Tibial nerve (tissue), 4 donors: ENCODE data around the gene SEMA3F. TPM values are rescaled to one million over a fixed set of nuclear protein-coding genes. Genes with fewer than 3 reads are reported as not detected.

ENCODE experiments used
- DNase-seq, 2 donors: peaks; one replicate each; pipeline ENCODE4 v3.0.0-alpha.2; 2019; ENCODE audit warnings: low spot score in 2 of 2
- H3K27ac ChIP-seq, 4 donors: fragments of 200-600 bp; sonication (generic) in 3 of 4; one replicate each; pipeline ENCODE4 v1.5.1; 2017 to 2019; ENCODE audit warnings: mild to moderate bottlenecking in 1 of 4
- H3K27me3 ChIP-seq, 2 donors: fragments of 200-600 bp; sonication (generic) in 1 of 2; one replicate each; pipeline versions ENCODE4 v1.5.1 to v1.6.0; 2017 to 2019
- H3K36me3 ChIP-seq, 3 donors: fragments of 200-600 bp; sonication (generic); one replicate each; pipeline ENCODE4 v1.5.1; 2018 to 2019
- H3K4me1 ChIP-seq, 4 donors: fragments of 200-600 bp; sonication (generic) in 3 of 4; one replicate each; pipeline ENCODE4 v1.5.1; 2017 to 2019
- H3K4me3 ChIP-seq, 4 donors: fragments of 200-600 bp; sonication (generic) in 3 of 4; one replicate each; pipeline ENCODE4 v1.5.1; 2017 to 2019; ENCODE audit warnings: mild to moderate bottlenecking in 1 of 4, moderate library complexity in 1 of 4
- H3K9me3 ChIP-seq, 4 donors: fragments of 200-600 bp; sonication (generic) in 3 of 4; one replicate each; pipeline ENCODE4 v1.5.1; 2017 to 2019
- CTCF ChIP-seq, 5 experiments: fragments of 200-600 bp in 3 of 5; fragments of 450-650 bp in 2 of 5; sonication (generic) in 3 of 5; IDR thresholded peaks; one replicate each; pipeline ENCODE4 v1.5.1; 2016 to 2019; ENCODE audit warnings: antibody characterized with exemption in 5 of 5, mild to moderate bottlenecking in 3 of 5, moderate library complexity in 2 of 5
- EP300 ChIP-seq, 2 donors: sonication (generic); formaldehyde crosslinking; IDR thresholded peaks; one replicate each; pipeline ENCODE4 v1.6.1; 2017; ENCODE audit warnings: antibody characterized with exemption in 2 of 2, mild to moderate bottlenecking in 1 of 2
- POLR2A ChIP-seq, 2 donors: fragments of 450-650 bp; IDR thresholded peaks; one replicate each; pipeline ENCODE4 v1.6.1; 2017; ENCODE audit warnings: antibody characterized with exemption in 2 of 2, mild to moderate bottlenecking in 2 of 2, moderate library complexity in 2 of 2
- WGBS, 2 donors: methylation state at CpG; one replicate each; pipeline ENCODE4 v1.1.5; 2018; 5-methylcytosine and 5-hydroxymethylcytosine counted together
- total RNA-seq, 4 donors: library from RNA; depleted of rRNA; stranded (reverse); fragments of >200 nt; gene quantifications; one replicate each; pipeline ENCODE4 v1.1.0, GENCODE V29; 2016

SEMA3F gene
- total RNA-seq, 4 donors from 2014 or later: 14.4 to 58.5 (median 17.4) TPM

DNA sequence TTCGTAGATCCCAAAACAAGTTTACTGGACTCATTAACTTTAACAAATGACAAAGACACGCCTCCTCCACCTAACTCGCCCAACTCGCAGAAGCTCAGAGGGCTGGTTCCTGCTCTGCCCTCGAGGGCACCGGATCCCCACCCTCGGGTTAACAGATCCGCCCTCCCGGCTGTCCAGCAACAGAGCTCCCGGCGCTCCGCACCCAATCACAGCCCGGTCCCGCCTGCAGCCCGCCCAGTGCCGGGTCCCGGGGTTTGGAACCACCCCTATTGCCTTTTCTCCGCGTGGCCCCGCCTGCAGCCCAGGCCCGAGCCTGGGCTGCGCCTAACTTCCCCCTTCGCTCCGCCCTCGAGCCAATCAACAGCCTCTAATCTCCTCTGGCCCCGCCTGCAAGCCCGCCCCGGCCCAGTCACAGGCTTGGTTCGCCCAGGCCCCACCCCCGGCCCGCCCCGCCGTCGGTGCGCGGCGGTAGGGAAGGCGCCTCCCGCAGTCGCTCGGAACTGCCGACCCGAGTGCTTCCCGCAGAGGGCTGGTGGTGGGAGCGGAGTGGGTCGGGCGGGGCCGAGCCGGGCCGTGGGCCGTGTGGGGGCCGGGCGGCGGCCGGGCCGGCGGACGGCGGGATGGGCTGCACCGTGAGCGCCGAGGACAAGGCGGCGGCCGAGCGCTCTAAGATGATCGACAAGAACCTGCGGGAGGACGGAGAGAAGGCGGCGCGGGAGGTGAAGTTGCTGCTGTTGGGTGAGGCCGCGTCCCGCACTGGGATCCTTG is 80.8 kb downstream of the SEMA3F start, which contains the start of gene GNAI2:
GNAI2 (plus strand) TSS at position 489 of the 768 bp plus-strand sequence; CDS start at position 621, 132 bp downstream.
- peak within 1 kb of the TSS; percentile 75 to 96 (median 92) for H3K27ac ChIP-seq
- TF ChIP-seq CTCF (IDR thresholded peaks at IDR 0.05) (peak in 1 of 5 experiments; percentile 45), POLR2A (IDR thresholded peaks at IDR 0.05) (peak; percentile 88 to 95), EP300 (IDR thresholded peaks at IDR 0.05) (peak; percentile 84 to 94)
- H3K27me3 ChIP-seq: no peaks in the 10 kb centered on the region
- H3K4me1 ChIP-seq: peaks cover 0 to 42% (median 38%) of the 10 kb centered on the region in 4 donors
- peak within 1 kb of the TSS; percentile 77 to 91 (median 80) for H3K4me3 ChIP-seq
- peak; percentile 96 to 98 for DNase-seq
- WGBS, 2 donors: 0 to 1% methylated on average over 34 to 59 of the region's 75 CpGs
- H3K36me3 ChIP-seq: peaks cover 0 to 10% (median 0%) of the 10 kb centered on the region in 3 donors
- H3K9me3 ChIP-seq: no peaks in the 10 kb centered on the region

- Histone ChIP-seq H3K4me1 (peaks cover 0 to 49% (median 45%) of the 10 kb centered on the region in 4 donors), H3K36me3 (peaks cover 0 to 10% (median 0%) of the 10 kb centered on the region in 3 donors), H3K27ac (peak overlapping the region; percentile 75 to 96 (median 88)), H3K4me3 (peak overlapping the region; percentile 77 to 91 (median 80)), H3K27me3 (no peaks in the 10 kb centered on the region), H3K9me3 (no peaks in the 10 kb centered on the region)
- TF ChIP-seq CTCF (IDR thresholded peaks at IDR 0.05): no peak
- TF ChIP-seq EP300 (IDR thresholded peaks at IDR 0.05): no peak
- TF ChIP-seq POLR2A (IDR thresholded peaks at IDR 0.05): no peak
- no peak for DNase-seq
- WGBS, 2 donors: 0 to 1% methylated on average over 13 of the region's 13 CpGs
These were observed 81.5 kb downstream of the SEMA3F start for GRCh38 chr3:50236484-50237132.

- H3K36me3 ChIP-seq: peaks cover 0 to 10% (median 0%) of the 10 kb centered on the region in 3 donors
- 0 to 1% methylated on average over 7 of the region's 7 CpGs for WGBS, 2 donors
- DNase-seq: no peak
- H3K27me3 ChIP-seq: no peaks in the 10 kb centered on the region
- no peak for TF ChIP-seq EP300 (IDR thresholded peaks at IDR 0.05)
- no peak for TF ChIP-seq CTCF (IDR thresholded peaks at IDR 0.05)
- no peak for TF ChIP-seq POLR2A (IDR thresholded peaks at IDR 0.05)
- peak overlapping the region; percentile 77 to 91 (median 80) for H3K4me3 ChIP-seq
- peak overlapping the region; percentile 75 to 96 (median 88) for H3K27ac ChIP-seq
- peaks cover 0 to 55% (median 51%) of the 10 kb centered on the region in 4 donors for H3K4me1 ChIP-seq
- H3K9me3 ChIP-seq: no peaks in the 10 kb centered on the region
These were observed 82.1 kb downstream of the SEMA3F start for GRCh38 chr3:50237133-50237651.

- H3K4me1 ChIP-seq: peaks cover 0 to 62% (median 58%) of the 10 kb centered on the region in 4 donors
- peak overlapping the region; percentile 75 to 96 (median 88) for H3K27ac ChIP-seq
- no peaks in the 10 kb centered on the region for H3K27me3 ChIP-seq
- peak; percentile 65 to 66 for DNase-seq
- no peaks in the 10 kb centered on the region for H3K9me3 ChIP-seq
- TF ChIP-seq EP300 (IDR thresholded peaks at IDR 0.05) (peak in 1 of 2 donors; percentile 82), CTCF (IDR thresholded peaks at IDR 0.05) (no peak), POLR2A (IDR thresholded peaks at IDR 0.05) (peak; percentile 37 to 53)
- 0 to 1% methylated on average over 20 to 24 of the region's 31 CpGs for WGBS, 2 donors
- peaks cover 0 to 10% (median 0%) of the 10 kb centered on the region in 3 donors for H3K36me3 ChIP-seq
- peak overlapping the region; percentile 77 to 91 (median 80) for H3K4me3 ChIP-seq
These were observed 82.8 kb downstream of the SEMA3F start for GRCh38 chr3:50237754-50238548.
